Skeletal muscle satellite cell (primary cell): Measurements from ENCODE around the gene CETP.

Source experiments
- H3K27me3 ChIP-seq: 2 replicates; pipeline ENCODE4 v1.7.0; 2013; ENCODE audit warnings: low read length; ENCODE audit not compliant: control insufficient read depth, insufficient read depth
- H3K36me3 ChIP-seq: 2 replicates; pipeline ENCODE4 v1.7.0; 2013; ENCODE audit warnings: mild to moderate bottlenecking, control low read depth, low read length; ENCODE audit not compliant: insufficient read depth
- H3K4me1 ChIP-seq: 2 replicates; pipeline ENCODE4 v1.7.0; 2013; ENCODE audit warnings: low read length; ENCODE audit not compliant: control insufficient read depth, insufficient read depth
- H3K4me2 ChIP-seq: 2 replicates; pipeline ENCODE4 v1.7.0; 2013; ENCODE audit warnings: mild to moderate bottlenecking, low read length
- H3K4me3 ChIP-seq: 2 replicates; pipeline ENCODE4 v1.7.0; 2013; ENCODE audit warnings: low read length
- H3K9ac ChIP-seq: 2 replicates; pipeline ENCODE4 v1.7.0; 2013; ENCODE audit warnings: mild to moderate bottlenecking, low read depth, low read length, moderate library complexity
- H3K9me3 ChIP-seq: replicated peaks from 2 replicates; pipeline ENCODE4 v1.7.0; 2013; ENCODE audit warnings: mild to moderate bottlenecking, control low read depth, low read length

Gene CETP

DNA sequence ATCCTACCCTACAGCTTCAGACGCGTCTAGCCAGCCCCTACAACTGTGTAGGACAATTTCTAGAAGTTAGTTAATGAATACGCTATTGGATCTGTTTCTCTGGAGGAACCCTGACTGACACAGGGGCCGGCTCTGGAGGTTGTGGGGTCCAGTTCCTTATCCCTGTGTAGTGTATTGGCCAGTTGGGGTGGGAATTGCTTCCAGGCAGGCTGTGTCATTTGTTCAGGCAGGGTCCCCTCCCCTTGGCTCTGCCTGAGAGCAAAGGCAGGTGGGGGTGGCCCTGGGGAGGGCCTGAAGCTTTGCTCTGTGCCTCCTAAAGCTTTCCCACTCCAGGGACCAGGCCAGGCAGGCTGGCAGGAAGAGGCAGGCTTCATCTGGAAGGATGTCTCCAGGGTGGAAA, 11.7 kb upstream of the CETP start:
- Histone ChIP-seq H3K4me1 (no peaks in the 10 kb centered on the region), H3K9me3 (no peaks in the 10 kb centered on the region), H3K36me3 (peaks cover 12% of the 10 kb centered on the region), H3K4me2 (no peak overlapping the region), H3K4me3 (no peak overlapping the region), H3K9ac (no peak overlapping the region), H3K27me3 (no peaks in the 10 kb centered on the region)

DNA sequence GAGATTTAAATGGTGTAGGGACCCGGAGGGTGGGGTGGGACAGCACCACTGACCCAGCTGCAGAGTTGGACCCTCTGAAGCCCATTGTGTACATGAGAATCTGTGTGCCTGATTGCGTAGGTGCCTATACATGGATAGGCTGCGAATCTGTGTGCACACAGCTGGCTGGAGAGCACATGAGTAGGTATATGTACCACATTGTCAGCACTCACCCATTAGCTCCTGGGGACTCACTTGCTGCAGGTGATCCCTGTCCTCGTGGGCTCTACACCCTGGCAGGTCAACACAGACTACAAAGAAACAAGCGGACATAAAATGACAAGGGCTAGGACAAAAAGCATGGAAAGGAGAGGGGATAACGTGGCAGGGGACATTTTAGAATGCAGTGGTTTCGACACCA, 11.3 kb upstream of the CETP start:
- H3K36me3 ChIP-seq, result peaks cover 8% of the 10 kb centered on the region
- no peak overlapping the region for H3K4me2 ChIP-seq
- no peaks in the 10 kb centered on the region for H3K9me3 ChIP-seq
- no peak overlapping the region for H3K4me3 ChIP-seq
- H3K9ac ChIP-seq, result no peak overlapping the region
- H3K4me1 ChIP-seq, result no peaks in the 10 kb centered on the region
- no peaks in the 10 kb centered on the region for H3K27me3 ChIP-seq

DNA sequence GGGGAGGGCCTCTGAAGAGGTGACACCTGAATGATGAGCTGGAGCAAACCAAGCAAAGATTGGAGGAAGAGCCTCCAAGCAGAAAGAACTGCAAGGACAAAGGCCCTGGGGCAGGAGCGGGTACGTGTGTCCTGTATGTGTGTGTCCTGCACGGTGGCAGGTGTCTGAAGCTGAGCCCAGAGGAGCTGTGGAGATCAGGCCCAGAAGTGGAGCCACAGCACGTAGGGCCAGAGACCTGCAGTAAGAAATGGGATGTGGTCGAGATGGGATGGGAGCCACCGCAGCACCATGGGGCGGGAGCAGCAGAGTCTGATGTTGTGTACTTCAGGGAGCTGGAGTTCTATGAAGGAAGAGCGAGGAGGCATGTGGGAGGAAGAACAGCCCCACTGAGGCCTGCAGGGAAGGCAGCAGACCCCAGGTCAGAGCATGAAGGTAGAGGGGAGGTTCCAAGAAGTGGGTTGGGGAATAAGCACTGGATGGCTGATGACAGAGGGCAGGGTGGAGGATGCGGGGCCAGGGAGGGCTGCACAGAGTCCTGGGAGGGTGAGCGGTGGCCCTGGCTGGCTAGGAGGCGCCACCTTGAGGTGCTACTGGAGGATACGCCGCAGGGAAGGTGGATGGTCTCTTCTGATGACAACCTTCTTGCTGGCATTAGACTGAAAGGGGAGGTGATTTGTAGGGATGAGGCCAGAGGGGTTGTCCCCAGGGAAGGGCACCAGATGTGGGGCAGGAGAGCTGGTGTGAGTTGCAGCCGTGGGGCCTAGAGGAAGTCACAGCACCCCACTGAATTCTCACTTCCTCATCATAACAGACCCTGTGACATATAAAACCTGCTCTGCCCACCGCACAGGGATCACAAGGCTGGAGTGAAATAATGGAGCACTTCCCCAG, 10.6 kb upstream of the CETP start:
- no peak overlapping the region for H3K4me3 ChIP-seq
- no peaks in the 10 kb centered on the region for H3K27me3 ChIP-seq
- no peaks in the 10 kb centered on the region for H3K9me3 ChIP-seq
- H3K9ac ChIP-seq, result no peak overlapping the region
- no peak overlapping the region for H3K4me2 ChIP-seq
- no peaks in the 10 kb centered on the region for H3K4me1 ChIP-seq
- H3K36me3 ChIP-seq, result peaks cover 7% of the 10 kb centered on the region

DNA sequence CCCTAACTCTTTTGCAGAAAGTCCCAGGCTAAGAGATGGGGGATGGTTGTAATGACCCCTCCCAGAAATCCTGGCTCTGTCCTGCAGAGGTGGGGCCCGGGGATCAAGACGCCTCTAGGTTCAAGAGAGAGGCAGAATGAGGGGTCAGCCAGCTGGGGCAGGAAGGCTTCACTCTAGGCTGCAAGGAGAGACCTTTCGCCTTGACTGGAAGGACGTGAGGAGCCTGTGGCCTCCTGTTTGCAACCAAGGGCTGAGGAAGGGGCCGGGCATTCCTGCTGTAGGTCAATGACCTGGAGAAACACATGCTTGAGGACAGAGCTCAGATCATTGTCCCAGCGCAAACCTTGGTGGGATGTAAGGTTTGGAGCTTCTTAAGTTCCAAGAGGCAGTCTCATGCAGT, 8.7 kb upstream of the CETP start:
- Histone ChIP-seq H3K4me2 (no peak overlapping the region), H3K9ac (no peak overlapping the region), H3K4me3 (no peak overlapping the region), H3K27me3 (no peaks in the 10 kb centered on the region), H3K36me3 (no peaks in the 10 kb centered on the region), H3K4me1 (no peaks in the 10 kb centered on the region), H3K9me3 (no peaks in the 10 kb centered on the region)

DNA sequence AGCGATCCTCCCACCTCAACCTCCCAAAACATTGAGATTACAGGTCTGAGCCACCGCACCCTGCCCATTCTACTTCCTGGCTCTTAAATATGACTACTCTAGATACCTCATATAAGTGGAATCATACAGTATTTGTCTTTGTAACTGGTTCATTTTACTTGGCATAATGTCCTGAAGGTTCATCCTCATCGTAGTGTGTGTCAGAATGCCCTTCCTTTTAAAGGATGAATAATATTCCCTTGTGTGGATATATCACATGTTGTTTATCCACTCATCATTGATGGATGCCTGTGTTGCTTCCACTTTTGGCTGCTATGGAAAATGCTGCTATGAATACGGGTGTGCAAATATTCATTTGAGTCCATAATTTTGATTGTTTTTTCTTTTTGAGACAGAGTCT, 5.7 kb upstream of the CETP start:
- Histone ChIP-seq H3K9ac (no peak overlapping the region), H3K36me3 (no peaks in the 10 kb centered on the region), H3K4me2 (no peak overlapping the region), H3K9me3 (no peaks in the 10 kb centered on the region), H3K4me3 (no peak overlapping the region), H3K27me3 (no peaks in the 10 kb centered on the region), H3K4me1 (peaks cover 3% of the 10 kb centered on the region)

DNA sequence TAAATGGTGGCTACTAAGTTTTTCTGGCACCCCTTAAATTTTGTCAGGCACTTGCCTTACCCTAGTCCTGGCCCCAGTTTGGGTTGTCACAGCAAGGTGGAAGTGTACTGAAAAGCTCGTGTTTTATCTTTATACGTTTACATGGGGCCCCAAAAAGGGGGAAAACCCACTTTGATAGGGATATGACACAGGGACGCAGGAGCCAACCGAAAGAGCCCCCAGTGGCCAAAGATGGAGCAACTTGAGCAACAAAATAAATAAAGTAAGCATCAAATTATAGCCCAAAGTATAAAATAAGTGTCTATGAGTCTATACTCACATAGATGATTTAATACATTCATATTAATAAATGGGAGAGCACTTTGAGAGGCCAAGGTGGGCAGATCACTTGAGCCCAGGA, 5.0 kb upstream of the CETP start:
- peaks cover 10% of the 10 kb centered on the region for H3K4me1 ChIP-seq
- no peaks in the 10 kb centered on the region for H3K9me3 ChIP-seq
- no peak overlapping the region for H3K4me2 ChIP-seq
- H3K9ac ChIP-seq, result no peak overlapping the region
- H3K36me3 ChIP-seq, result no peaks in the 10 kb centered on the region
- no peak overlapping the region for H3K4me3 ChIP-seq
- no peaks in the 10 kb centered on the region for H3K27me3 ChIP-seq

DNA sequence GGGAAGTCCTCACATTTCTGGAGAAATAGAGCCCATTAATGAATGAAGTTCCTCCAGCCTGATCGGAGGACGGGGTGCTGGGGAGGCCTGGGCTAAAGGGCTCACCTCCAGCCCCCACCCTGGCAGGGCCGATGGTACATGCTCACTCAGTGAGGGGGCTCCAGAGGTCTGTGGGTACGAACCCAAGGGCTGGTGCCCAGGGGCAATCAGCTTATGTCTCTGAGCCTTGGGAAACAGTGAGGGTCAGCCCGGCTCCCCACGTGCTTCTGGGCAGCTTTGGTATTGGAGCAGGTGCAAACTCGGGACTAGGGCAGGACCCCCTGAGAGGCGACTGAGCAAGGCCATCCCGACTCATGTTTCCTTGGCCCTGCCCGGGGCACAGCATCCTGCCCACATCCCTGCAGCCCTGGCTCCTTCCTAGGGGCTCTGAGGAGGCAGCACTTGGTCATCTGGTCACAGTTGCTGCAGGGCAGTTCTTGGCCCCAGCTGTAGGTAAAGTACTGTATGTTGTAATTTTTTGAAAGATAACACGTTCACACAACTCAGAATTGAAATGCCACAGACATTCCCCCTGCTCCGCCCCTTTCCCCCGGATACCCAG, 969 bp upstream of the CETP start:
- Histone ChIP-seq H3K9ac (no peak overlapping the region), H3K9me3 (peaks cover 5% of the 10 kb centered on the region), H3K4me2 (no peak overlapping the region), H3K4me1 (peaks cover 26% of the 10 kb centered on the region), H3K36me3 (no peaks in the 10 kb centered on the region), H3K4me3 (no peak overlapping the region), H3K27me3 (no peaks in the 10 kb centered on the region)

DNA sequence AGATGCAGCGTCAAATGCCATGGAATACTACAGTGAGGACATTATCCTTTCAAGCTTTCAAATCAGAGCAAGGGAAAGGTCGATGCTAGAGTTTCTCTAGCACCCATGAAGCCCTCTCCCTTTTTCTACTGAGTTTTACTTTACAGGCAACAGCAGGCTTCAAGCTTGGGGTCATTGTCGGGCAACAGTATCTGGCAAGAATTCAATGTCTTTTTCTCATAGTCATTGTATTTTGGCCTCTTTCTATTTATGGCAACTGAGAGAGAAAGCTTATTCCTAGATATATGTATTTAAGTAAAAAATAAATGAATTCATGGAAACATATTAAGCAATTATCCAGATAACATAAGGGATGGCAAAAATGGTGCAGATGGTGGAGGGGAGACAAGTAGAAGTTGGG, 364 bp upstream of the CETP start:
- no peaks in the 10 kb centered on the region for H3K36me3 ChIP-seq
- no peak overlapping the region for H3K9ac ChIP-seq
- H3K27me3 ChIP-seq, result no peaks in the 10 kb centered on the region
- H3K4me3 ChIP-seq, result no peak overlapping the region
- peaks cover 5% of the 10 kb centered on the region for H3K9me3 ChIP-seq
- H3K4me2 ChIP-seq, result no peak overlapping the region
- H3K4me1 ChIP-seq, result peaks cover 32% of the 10 kb centered on the region

DNA sequence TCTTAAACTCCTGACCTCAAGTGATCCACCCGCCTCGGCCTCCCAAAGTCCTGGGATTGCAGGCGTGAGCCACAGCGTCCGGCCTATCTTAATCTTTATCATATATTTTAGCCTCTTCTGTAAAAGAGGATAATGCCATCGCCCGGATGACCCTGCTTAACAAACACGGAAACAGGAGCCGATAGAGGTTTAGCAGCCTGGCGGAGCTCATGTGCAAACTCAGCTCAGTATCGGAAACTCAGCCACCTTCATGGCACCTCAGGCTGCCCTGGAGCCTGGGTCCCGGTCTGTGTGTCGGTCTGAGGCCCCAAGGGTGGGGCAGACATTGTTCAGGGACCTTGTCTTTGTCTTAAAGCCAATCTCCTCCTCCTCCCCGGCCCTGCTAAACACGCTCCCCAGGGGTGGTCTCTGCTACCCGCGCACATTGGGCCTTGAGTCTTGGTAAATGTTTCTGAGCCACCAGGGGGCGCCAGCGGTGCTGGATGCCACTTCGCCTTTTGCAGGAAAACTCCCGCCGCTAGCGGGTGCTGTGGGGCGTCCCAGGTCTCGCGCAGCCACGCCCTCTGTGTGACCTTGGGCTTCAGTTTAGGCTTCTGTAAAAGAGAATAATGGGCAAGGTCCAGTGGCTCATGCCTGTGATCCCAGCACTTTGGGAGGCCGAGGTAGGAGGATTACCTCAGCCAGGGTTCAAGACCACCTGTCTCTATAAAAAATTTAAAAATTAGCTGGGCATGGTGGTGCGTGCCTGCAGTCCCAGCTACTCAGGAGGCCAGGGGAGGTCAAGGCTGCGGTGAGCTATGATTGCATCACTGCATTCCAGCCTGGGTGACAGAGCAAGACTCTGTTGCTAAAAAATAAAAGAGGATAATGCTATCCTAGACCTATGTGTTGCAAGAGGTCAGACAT, 2.7 kb downstream of the CETP start:
- peaks cover 33% of the 10 kb centered on the region for H3K4me1 ChIP-seq
- no peak overlapping the region for H3K4me3 ChIP-seq
- no peak overlapping the region for H3K9ac ChIP-seq
- H3K9me3 ChIP-seq, result peaks cover 5% of the 10 kb centered on the region
- H3K36me3 ChIP-seq, result no peaks in the 10 kb centered on the region
- no peaks in the 10 kb centered on the region for H3K27me3 ChIP-seq
- no peak overlapping the region for H3K4me2 ChIP-seq

DNA sequence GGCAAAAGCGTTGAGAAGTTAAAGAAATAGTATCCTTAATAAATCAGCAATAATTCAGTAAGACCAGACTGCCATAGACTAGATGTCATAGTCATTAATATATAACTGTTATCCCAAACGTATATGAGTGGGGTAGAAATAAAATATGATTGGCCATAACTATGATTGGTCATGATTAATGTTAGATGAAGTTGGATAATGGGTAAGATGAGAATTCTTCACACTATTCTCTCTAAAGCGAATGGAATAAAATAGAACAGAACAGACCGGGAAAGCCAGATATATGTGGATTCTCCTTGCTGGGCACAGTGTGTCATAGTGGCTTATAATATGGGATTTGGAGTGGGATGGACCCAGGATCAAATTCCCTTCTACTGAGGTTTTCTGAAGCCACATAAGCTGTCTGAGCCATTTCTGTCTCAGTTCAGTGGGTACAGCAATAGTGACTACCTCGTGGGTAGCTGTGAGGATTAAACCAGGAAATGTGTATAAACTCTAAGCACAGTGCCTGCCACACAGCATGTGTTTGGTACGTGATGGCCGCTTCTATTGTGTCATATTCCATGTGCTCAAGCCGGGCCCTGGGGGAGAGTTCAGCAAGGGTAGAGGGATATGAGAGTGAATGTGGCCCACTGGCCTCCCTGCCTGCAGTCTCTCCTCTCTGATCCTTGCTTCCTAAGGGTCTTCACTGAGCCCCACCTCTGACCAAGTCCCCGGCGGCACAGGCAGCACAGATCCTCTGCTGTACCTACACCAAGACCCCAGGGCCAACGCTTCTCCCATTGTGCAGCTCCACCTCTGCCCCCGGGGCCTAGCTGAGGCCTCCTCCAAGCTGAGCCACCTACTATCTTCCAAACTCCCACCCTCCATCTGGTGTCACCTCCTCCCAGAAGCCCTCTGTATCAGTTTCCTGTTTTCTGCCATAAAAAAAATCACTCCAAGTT, 3.7 kb downstream of the CETP start:
- Histone ChIP-seq H3K9me3 (peaks cover 5% of the 10 kb centered on the region), H3K4me3 (no peak overlapping the region), H3K27me3 (peaks cover 4% of the 10 kb centered on the region), H3K4me1 (peaks cover 33% of the 10 kb centered on the region), H3K36me3 (no peaks in the 10 kb centered on the region), H3K4me2 (peak overlapping the region; percentile 46), H3K9ac (peak overlapping the region; percentile 44)
